Raji (cell line): ENCODE data around the gene PARD3.

ENCODE experiments used
- POLR2A ChIP-seq: IDR thresholded peaks from 2 replicates; pipeline ENCODE4 v1.6.1; 2011; ENCODE audit warnings: low read depth, low read length, control low read depth; ENCODE audit not compliant: insufficient read depth

The PARD3 gene

GRCh38 chr10:34815185-34816084, at the start of gene PARD3:
PARD3 (minus strand) TSS chr10:34815296; CDS start chr10:34814995, 301 bp downstream.
- TF ChIP-seq POLR2A, result no peak

- no peak for TF ChIP-seq POLR2A
These were observed 49.3 kb upstream of the PARD3 start for GRCh38 chr10:34864149-34865067.

GRCh38 chr10:34862892-34863291, 47.8 kb upstream of the PARD3 start:
- no peak for TF ChIP-seq POLR2A

GRCh38 chr10:34861293-34862021, 46.4 kb upstream of the PARD3 start:
- TF ChIP-seq POLR2A, result no peak

GRCh38 chr10:34859170-34859569, 44.1 kb upstream of the PARD3 start:
- no peak for TF ChIP-seq POLR2A

GRCh38 chr10:34858003-34858402, 42.9 kb upstream of the PARD3 start:
- no peak for TF ChIP-seq POLR2A

GRCh38 chr10:34854147-34854601, 39.1 kb upstream of the PARD3 start:
- TF ChIP-seq POLR2A, result no peak

- no peak for TF ChIP-seq POLR2A
These were observed 38.3 kb upstream of the PARD3 start for GRCh38 chr10:34853357-34853756.

GRCh38 chr10:34850558-34850957, 35.5 kb upstream of the PARD3 start:
- TF ChIP-seq POLR2A, result no peak

- TF ChIP-seq POLR2A, result no peak
These were observed 34.9 kb upstream of the PARD3 start for GRCh38 chr10:34850036-34850435.

- TF ChIP-seq POLR2A, result no peak
These were observed 30.0 kb upstream of the PARD3 start for GRCh38 chr10:34845070-34845469.

- TF ChIP-seq POLR2A, result no peak
These were observed 29.4 kb upstream of the PARD3 start for GRCh38 chr10:34844448-34844847.

GRCh38 chr10:34838366-34838900, 23.3 kb upstream of the PARD3 start:
- TF ChIP-seq POLR2A, result no peak

GRCh38 chr10:34835908-34836508, 20.9 kb upstream of the PARD3 start:
- no peak for TF ChIP-seq POLR2A

- no peak for TF ChIP-seq POLR2A
These were observed 19.2 kb upstream of the PARD3 start for GRCh38 chr10:34834274-34834673.
